ENCODE results near the gene RAB7A.
A peak's percentile ranks its signal among the peaks of the same experiment; 100 is the strongest.

Gene RAB7A

DNA sequence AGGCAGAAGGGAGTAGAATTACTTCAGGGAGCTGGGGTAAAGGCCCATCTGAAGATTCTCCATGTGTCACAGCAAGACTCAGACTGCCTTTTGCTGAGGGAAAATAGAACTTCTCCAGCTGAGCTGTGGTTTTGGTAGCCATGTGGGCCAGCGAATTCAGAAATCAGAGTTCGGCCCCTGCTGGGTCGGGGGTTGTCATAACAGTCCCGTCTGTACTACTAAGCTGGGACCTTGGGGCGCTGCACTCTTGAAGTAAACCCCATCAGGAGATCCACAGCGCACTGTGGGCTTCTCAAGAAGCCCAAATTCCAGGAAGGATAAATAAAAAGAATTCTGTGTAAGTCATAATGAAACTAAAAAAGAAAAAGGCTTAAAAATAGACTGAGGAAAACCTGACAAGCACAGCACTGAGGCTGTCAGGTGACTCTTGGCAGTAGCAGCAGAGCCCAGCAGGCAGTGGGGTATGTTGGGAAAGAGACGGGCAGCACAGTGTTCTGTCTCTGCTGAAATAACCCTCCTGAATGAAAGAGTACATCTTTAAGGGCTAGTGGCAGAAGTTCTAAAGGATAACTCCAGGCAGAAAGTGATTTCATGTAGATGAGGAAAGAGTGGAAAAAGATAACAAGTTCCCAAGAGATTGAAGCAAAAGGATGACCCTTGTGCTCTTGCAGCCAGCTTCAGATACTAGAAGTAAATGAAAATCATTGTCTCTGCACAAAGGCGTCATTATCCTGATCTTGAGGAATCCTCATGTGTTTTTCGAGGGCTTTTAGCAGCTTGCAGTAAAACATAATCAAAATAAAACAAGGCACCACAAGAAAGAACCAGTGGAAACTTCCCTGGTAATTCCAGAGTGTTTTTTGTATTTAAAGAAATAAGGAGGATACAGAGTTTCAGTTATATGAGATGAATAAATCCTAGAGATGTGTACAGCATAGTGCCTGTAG lies 74.5 kb downstream of the RAB7A start:
- peaks cover 21% of the 10 kb centered on the region for H3K4me1 Mint-ChIP-seq
- no peak overlapping the region for H3K4me3 Mint-ChIP-seq

DNA sequence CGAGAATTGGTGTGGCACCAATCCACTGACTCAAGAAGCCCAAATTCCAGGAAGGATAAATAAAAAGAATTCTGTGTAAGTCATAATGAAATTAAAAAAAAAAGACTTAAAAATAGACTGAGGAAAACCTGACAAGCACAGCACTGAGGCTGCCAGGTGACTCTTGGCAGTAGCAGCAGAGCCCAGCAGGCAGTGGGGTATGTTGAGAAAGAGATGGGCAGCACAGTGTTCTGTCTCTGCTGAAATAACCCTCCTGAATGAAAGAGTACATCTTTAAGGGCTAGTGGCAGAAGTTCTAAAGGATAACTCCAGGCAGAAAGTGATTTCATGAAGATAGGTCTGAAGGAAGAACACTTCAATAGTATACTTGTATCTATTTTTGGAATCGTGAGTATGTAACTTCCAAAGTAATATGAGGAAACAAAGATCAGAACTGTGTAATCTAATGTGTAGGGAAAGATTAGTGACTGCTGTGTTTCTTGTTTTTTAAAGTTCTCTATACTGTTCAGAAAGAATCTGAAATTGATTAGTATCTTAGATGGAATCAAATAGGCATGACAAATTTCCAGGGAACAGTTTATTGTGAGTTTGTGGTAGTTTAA lies 75.9 kb downstream of the RAB7A start:
- peak overlapping the region; percentile 85 for H3K27ac Mint-ChIP-seq
- peaks cover 26% of the 10 kb centered on the region for H3K4me1 Mint-ChIP-seq
- no peak overlapping the region for H3K4me3 Mint-ChIP-seq
- H3K27me3 Mint-ChIP-seq: no peaks in the 10 kb centered on the region
- no peaks in the 10 kb centered on the region for H3K9me3 Mint-ChIP-seq
- DNase-seq (ENCODE audit: low spot score in 2 of 2): no peak
- no peak for ATAC-seq (ENCODE audit: low read depth)
- H3K36me3 Mint-ChIP-seq: peaks cover 34% of the 10 kb centered on the region

More for the DNA sequence above, 74.5 kb downstream of the RAB7A start:
- DNase-seq (ENCODE audit: low spot score in 2 of 2) (no peak), ATAC-seq (ENCODE audit: low read depth) (no peak)
- Mint-ChIP-seq H3K27ac (peak overlapping the region; percentile 85), H3K36me3 (peaks cover 29% of the 10 kb centered on the region), H3K27me3 (no peaks in the 10 kb centered on the region), H3K9me3 (no peaks in the 10 kb centered on the region)

DNA sequence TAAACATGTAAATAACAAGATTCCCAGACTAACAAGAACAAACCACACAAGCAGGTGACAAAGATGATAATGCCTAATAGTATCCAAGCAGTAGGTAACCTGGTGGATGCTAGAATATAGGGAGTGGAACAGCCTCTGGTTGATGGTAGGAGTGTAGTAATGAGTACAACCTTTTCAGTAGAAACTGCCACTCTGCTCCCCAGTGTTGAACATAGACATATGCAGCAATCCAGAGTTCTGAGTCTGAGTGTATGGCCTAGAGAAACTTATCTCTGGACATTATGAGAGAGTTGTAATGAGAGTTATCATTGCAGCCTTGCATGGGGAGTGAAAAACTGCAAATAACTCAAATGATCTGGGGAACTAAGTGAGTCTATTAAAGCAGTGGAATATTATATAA lies 77.3 kb downstream of the RAB7A start:
- peaks cover 26% of the 10 kb centered on the region for H3K4me1 Mint-ChIP-seq
- peak overlapping the region; percentile 24 for H3K4me3 Mint-ChIP-seq
- peak overlapping the region; percentile 88 for H3K27ac Mint-ChIP-seq
- H3K9me3 Mint-ChIP-seq: no peaks in the 10 kb centered on the region
- peaks cover 31% of the 10 kb centered on the region for H3K36me3 Mint-ChIP-seq
- no peak for ATAC-seq (ENCODE audit: low read depth)
- DNase-seq (ENCODE audit: low spot score in 2 of 2): no peak
- no peaks in the 10 kb centered on the region for H3K27me3 Mint-ChIP-seq

DNA sequence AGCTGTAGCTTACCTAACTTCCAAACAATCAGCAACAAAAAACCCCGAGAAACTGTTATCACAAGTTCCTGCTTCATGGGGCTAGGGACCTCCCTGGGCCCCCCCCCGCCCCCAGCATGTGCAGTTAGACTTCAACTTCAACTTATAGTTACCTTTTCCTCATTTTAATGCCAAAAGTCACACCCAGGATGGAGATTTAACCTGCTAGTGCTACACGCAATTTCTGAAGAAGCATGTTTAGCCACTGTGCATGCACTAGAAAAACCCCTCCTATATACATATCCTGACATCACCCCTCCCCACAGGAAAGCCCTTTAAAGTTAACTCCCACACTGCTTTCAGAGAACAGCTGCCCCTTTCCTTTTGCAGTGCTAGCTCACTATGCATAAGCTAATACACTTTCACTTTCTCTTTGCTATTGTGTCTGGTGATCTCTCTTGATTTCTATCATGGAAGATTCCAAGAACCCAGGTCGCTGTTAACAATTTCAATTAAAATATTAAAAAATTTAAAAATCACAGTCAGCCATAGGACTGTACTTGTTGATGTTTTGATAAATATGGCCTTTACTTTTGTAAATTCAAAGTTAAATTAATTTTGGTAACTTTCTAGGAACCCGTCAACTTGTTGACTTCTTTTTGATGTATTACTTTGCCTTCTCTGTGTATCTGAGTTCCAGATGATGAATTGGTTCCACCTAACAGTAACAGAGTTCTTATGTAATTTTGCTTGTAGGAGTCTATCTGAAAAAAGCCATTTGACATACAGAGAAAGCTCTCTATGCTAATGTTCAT lies 78.2 kb downstream of the RAB7A start:
- peaks cover 33% of the 10 kb centered on the region for H3K36me3 Mint-ChIP-seq
- DNase-seq (ENCODE audit: low spot score in 2 of 2) (peak; percentile 42 to 45), ATAC-seq (ENCODE audit: low read depth) (peak; percentile 95)
- peak overlapping the region; percentile 73 for H3K4me3 Mint-ChIP-seq
- no peaks in the 10 kb centered on the region for H3K9me3 Mint-ChIP-seq
- peak overlapping the region; percentile 88 for H3K27ac Mint-ChIP-seq
- H3K4me1 Mint-ChIP-seq: peaks cover 26% of the 10 kb centered on the region
- H3K27me3 Mint-ChIP-seq: no peaks in the 10 kb centered on the region

DNA sequence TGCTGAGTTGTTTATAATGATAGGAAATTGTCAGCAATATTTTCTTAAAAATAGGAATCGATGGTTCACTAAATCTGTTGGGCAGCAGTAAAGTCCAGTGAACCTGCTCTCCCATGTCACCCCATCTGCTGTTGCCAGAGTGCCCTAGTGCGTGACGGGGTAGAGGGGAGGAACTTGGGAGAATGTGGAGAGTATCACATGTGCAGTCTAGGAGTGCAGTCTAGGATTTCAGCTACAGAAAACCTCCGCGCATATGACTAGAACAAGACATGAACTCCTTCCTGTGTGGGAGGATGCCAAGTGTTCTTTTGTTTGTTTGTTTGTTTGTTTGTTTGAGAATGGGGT lies 78.8 kb downstream of the RAB7A start:
- no peaks in the 10 kb centered on the region for H3K27me3 Mint-ChIP-seq
- ATAC-seq (ENCODE audit: low read depth) (no peak), DNase-seq (ENCODE audit: low spot score in 2 of 2) (no peak)
- H3K36me3 Mint-ChIP-seq: peaks cover 31% of the 10 kb centered on the region
- H3K4me1 Mint-ChIP-seq: peaks cover 26% of the 10 kb centered on the region
- no peaks in the 10 kb centered on the region for H3K9me3 Mint-ChIP-seq
- no peak overlapping the region for H3K4me3 Mint-ChIP-seq
- peak overlapping the region; percentile 88 for H3K27ac Mint-ChIP-seq

DNA sequence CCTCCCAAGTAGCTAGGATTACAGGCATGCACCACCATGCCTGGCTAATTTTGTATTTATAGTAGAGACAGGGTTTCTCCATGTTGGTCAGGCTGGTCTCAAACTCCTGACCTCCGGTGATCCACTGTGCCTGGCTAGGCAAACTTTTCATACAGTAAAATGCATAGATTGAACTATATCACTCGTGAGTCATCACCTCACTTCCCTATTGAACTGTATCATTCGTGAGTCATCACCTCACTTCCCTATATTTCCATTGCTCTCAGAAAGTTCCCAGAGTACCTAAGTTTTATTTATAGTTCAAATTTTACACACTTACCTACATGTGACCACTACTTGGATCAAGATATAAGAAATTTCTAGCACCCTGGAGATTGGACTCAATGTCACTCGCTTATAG lies 79.8 kb downstream of the RAB7A start:
- H3K27me3 Mint-ChIP-seq: no peaks in the 10 kb centered on the region
- ATAC-seq (ENCODE audit: low read depth): no peak
- DNase-seq (ENCODE audit: low spot score in 2 of 2): no peak
- H3K36me3 Mint-ChIP-seq: peaks cover 30% of the 10 kb centered on the region
- H3K4me1 Mint-ChIP-seq: peaks cover 26% of the 10 kb centered on the region
- H3K9me3 Mint-ChIP-seq: no peaks in the 10 kb centered on the region
- no peak overlapping the region for H3K4me3 Mint-ChIP-seq
- H3K27ac Mint-ChIP-seq: peak overlapping the region; percentile 88

DNA sequence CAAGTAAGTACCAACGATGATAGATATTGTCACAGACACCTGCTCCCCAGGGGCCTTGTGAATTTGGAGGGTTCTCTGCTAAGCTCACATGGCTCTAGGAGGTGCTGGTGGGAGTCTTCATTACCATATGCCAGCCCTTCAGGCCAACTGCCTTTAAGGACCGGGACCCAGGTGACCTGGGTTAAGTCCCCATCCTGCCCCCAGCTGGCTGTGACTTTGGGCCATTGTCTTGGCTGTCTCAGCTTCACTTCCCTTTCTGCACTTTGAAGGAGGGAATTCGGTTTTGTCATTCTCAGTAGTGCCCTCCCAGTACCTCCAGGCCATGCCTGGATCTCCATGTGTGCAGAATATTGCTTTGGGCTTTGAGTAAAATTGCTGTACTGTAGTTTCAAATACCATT lies 80.6 kb downstream of the RAB7A start:
- Mint-ChIP-seq H3K27me3 (no peaks in the 10 kb centered on the region), H3K4me1 (peaks cover 23% of the 10 kb centered on the region), H3K27ac (peak overlapping the region; percentile 63), H3K36me3 (peaks cover 29% of the 10 kb centered on the region), H3K9me3 (no peaks in the 10 kb centered on the region), H3K4me3 (no peak overlapping the region)
- no peak for ATAC-seq (ENCODE audit: low read depth)
- DNase-seq (ENCODE audit: low spot score in 2 of 2): no peak

DNA sequence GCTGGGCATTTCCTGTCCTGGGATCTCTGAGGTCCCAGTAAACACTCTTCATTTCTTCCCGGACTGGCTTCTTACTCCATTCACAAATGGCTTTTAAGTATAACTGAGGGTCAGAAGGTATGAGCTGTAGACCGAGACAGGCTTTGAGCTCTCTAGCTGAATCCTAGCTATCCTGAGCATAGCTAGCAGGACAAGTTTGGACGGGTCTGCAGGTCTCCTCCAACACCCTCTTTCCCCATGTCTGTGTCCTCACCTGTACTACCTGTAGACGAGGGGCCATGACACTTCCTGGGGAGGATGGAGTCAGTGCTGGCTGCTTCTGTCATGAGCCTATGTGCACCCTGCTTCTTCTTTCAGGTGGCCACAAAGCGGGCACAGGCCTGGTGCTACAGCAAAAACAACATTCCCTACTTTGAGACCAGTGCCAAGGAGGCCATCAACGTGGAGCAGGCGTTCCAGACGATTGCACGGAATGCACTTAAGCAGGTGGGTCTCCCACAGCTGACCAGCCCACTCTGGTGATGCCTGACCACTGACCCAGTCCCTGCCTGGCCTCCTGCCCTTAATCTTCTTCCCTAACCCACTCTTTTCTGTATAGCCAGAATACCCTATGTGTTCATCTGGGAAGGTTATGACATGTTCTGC lies 81.3 kb downstream of the RAB7A start:
- Mint-ChIP-seq H3K27ac (no peak overlapping the region), H3K4me3 (no peak overlapping the region), H3K9me3 (no peaks in the 10 kb centered on the region), H3K36me3 (peaks cover 25% of the 10 kb centered on the region), H3K27me3 (no peaks in the 10 kb centered on the region), H3K4me1 (peaks cover 23% of the 10 kb centered on the region)
- ATAC-seq (ENCODE audit: low read depth) (no peak), DNase-seq (ENCODE audit: low spot score in 2 of 2) (no peak)

DNA sequence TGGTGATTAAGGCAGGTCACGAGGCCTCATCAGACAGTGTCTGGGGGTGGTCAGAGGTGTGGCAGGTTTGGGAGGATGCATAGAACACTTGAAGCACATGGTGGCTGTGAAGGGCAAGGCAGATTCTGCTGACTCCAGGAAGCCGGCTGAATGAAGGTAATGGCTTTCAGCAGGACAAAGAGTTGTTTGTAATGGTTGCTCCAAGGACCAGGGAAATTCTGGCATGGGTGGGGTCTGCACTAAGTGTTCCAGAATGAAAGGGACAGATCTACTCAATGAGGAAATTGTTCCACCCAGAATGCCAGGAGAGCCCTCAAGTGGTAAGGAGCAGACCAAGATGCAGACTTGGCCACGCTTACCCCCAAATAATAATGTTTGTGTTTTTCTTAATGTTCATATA lies 82.7 kb downstream of the RAB7A start:
- ATAC-seq (ENCODE audit: low read depth): no peak
- no peak overlapping the region for H3K4me3 Mint-ChIP-seq

DNA sequence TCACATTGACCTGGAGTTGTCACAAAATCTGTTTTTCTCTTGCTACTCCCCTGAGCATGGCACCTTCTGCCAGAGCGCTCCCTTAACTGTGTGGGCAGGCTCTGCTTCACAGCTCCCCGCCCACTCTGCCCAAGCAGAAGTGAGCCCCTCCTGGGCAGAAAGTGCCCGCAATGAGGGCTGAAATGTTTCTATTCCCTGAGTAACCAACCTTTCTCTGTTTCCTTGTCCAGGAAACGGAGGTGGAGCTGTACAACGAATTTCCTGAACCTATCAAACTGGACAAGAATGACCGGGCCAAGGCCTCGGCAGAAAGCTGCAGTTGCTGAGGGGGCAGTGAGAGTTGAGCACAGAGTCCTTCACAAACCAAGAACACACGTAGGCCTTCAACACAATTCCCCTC lies 87.1 kb downstream of the RAB7A start:
- Mint-ChIP-seq H3K27me3 (no peaks in the 10 kb centered on the region), H3K9me3 (no peaks in the 10 kb centered on the region), H3K27ac (no peak overlapping the region), H3K36me3 (peaks cover 43% of the 10 kb centered on the region), H3K4me3 (no peak overlapping the region), H3K4me1 (no peaks in the 10 kb centered on the region)
- DNase-seq (ENCODE audit: low spot score in 2 of 2) (no peak), ATAC-seq (ENCODE audit: low read depth) (no peak)

More for the DNA sequence above, 82.7 kb downstream of the RAB7A start:
- Mint-ChIP-seq H3K27ac (no peak overlapping the region), H3K36me3 (peaks cover 33% of the 10 kb centered on the region), H3K27me3 (no peaks in the 10 kb centered on the region), H3K4me1 (peaks cover 17% of the 10 kb centered on the region), H3K9me3 (no peaks in the 10 kb centered on the region)
- no peak for DNase-seq (ENCODE audit: low spot score in 2 of 2)

DNA sequence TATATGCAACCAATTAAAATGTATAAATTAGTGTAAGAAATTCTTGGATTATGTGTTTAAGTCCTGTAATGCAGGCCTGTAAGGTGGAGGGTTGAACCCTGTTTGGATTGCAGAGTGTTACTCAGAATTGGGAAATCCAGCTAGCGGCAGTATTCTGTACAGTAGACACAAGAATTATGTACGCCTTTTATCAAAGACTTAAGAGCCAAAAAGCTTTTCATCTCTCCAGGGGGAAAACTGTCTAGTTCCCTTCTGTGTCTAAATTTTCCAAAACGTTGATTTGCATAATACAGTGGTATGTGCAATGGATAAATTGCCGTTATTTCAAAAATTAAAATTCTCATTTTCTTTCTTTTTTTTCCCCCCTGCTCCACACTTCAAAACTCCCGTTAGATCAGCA lies 88.1 kb downstream of the RAB7A start:
- H3K27me3 Mint-ChIP-seq: no peaks in the 10 kb centered on the region
- ATAC-seq (ENCODE audit: low read depth) (no peak), DNase-seq (ENCODE audit: low spot score in 2 of 2) (no peak)
- H3K4me3 Mint-ChIP-seq: no peak overlapping the region
- H3K9me3 Mint-ChIP-seq: no peaks in the 10 kb centered on the region
- peaks cover 3% of the 10 kb centered on the region for H3K4me1 Mint-ChIP-seq
- H3K36me3 Mint-ChIP-seq: peaks cover 46% of the 10 kb centered on the region
- no peak overlapping the region for H3K27ac Mint-ChIP-seq

DNA sequence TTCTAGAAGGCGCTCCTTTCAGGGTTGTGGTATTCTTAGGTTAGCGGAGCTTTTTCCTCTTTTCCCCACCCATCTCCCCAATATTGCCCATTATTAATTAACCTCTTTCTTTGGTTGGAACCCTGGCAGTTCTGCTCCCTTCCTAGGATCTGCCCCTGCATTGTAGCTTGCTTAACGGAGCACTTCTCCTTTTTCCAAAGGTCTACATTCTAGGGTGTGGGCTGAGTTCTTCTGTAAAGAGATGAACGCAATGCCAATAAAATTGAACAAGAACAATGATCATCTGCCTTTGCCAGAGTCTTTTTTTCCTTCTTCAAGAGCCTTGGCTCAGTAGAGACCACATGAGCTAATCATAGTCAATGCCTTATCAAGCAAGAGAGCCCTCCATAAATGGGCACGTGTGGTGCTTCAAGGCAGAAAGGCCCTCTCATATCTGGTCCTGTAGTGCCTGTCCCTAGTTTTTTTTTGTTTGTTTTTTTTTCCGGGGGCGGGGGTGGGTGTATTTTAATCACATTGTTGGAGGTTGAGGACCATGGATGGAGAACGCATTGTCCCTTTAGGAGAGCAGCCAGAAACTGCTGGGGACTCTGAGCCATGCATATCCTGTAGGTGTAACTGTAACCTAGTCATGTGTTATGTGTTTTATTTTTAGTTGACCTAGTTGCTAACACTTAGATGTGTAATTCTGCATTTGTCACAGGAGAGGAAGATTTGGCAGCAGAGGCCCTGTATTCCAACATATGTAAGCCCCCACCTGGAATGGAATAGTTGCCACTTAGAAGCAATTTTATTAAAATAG lies 88.7 kb downstream of the RAB7A start:
- H3K9me3 Mint-ChIP-seq: no peaks in the 10 kb centered on the region
- peaks cover 3% of the 10 kb centered on the region for H3K4me1 Mint-ChIP-seq
- H3K27ac Mint-ChIP-seq: no peak overlapping the region
- peaks cover 43% of the 10 kb centered on the region for H3K36me3 Mint-ChIP-seq
- no peak overlapping the region for H3K4me3 Mint-ChIP-seq
- H3K27me3 Mint-ChIP-seq: no peaks in the 10 kb centered on the region
- DNase-seq (ENCODE audit: low spot score in 2 of 2) (no peak), ATAC-seq (ENCODE audit: low read depth) (no peak)

All from memory B cell (primary cell).